HG03457 (cell line): ENCODE results near the gene GUCY1B1.

ENCODE experiments used
- ATAC-seq: cut with Tn5 transposase; IDR thresholded peaks from one replicate; pipeline ENCODE4 v1.9.1; 2021; ENCODE audit warnings: moderate number of reproducible peaks; ENCODE audit not compliant: unreplicated experiment

Gene GUCY1B1

GRCh38 chr4:155799116-155799793 is 40.4 kb downstream of the GUCY1B1 start:
- no peak for ATAC-seq

- ATAC-seq = no peak
Observed at GRCh38 chr4:155799794-155800123, 40.9 kb downstream of the GUCY1B1 start.

GRCh38 chr4:155800685-155801343 is 42.0 kb downstream of the GUCY1B1 start:
- ATAC-seq = no peak

- ATAC-seq = no peak
Observed at GRCh38 chr4:155802190-155802959, 43.6 kb downstream of the GUCY1B1 start.

- ATAC-seq = no peak
Observed at GRCh38 chr4:155805016-155805415, 46.2 kb downstream of the GUCY1B1 start.

GRCh38 chr4:155807021-155807420 is 48.2 kb downstream of the GUCY1B1 start:
- ATAC-seq = no peak

- ATAC-seq = peak; percentile 99
Observed at GRCh38 chr4:155809835-155810234, 51.0 kb downstream of the GUCY1B1 start.

- no peak for ATAC-seq
Observed at GRCh38 chr4:155811083-155811482, 52.3 kb downstream of the GUCY1B1 start.

GRCh38 chr4:155818639-155819038 is 59.8 kb downstream of the GUCY1B1 start:
- no peak for ATAC-seq

- no peak for ATAC-seq
Observed at GRCh38 chr4:155819066-155819465, 60.2 kb downstream of the GUCY1B1 start.

- no peak for ATAC-seq
Observed at GRCh38 chr4:155820887-155821518, 62.2 kb downstream of the GUCY1B1 start.

- ATAC-seq = no peak
Observed at GRCh38 chr4:155822572-155822971, 63.8 kb downstream of the GUCY1B1 start.

- no peak for ATAC-seq
Observed at GRCh38 chr4:155828628-155829027, 69.8 kb downstream of the GUCY1B1 start.

GRCh38 chr4:155832664-155833063 is 73.8 kb downstream of the GUCY1B1 start:
- ATAC-seq = no peak

- no peak for ATAC-seq
Observed at GRCh38 chr4:155837203-155837796, 78.5 kb downstream of the GUCY1B1 start.

GRCh38 chr4:155842080-155842479 is 83.3 kb downstream of the GUCY1B1 start:
- no peak for ATAC-seq

GRCh38 chr4:155846929-155847328 is 88.1 kb downstream of the GUCY1B1 start:
- ATAC-seq = no peak

GRCh38 chr4:155849042-155849441 is 90.2 kb downstream of the GUCY1B1 start:
- ATAC-seq = no peak

- no peak for ATAC-seq
Observed at GRCh38 chr4:155853189-155853588, 94.4 kb downstream of the GUCY1B1 start.

GRCh38 chr4:155854582-155855226 is 95.9 kb downstream of the GUCY1B1 start:
- ATAC-seq = no peak

- ATAC-seq = no peak
Observed at GRCh38 chr4:155855897-155856296, 97.1 kb downstream of the GUCY1B1 start.
